IMR-90 (cell line): ENCODE results near the gene F12.

ENCODE experiments used
- CHD1 ChIP-seq: IDR thresholded peaks from 2 replicates; pipeline ENCODE4 v1.6.1; 2012; ENCODE audit warnings: low read depth, low read length, improper control_type of control experiment
- CTCF ChIP-seq: conservative IDR thresholded peaks from 2 replicates; pipeline ENCODE4 v1.5.1; 2012; ENCODE audit warnings: mild to moderate bottlenecking, low read depth, low read length, improper control_type of control experiment
- POLR2A ChIP-seq: IDR thresholded peaks from 2 replicates; pipeline ENCODE4 v1.6.1; 2012; ENCODE audit warnings: mild to moderate bottlenecking, low read depth, low read length
- RFX5 ChIP-seq: IDR thresholded peaks from 2 replicates; pipeline ENCODE4 v1.8.0; 2012; ENCODE audit warnings: low read depth, mild to moderate bottlenecking, low read length, moderate library complexity
- SMC3 ChIP-seq: fragments of 150-350 bp; IDR thresholded peaks from 2 replicates; pipeline ENCODE4 v1.6.1; 2016; ENCODE audit warnings: low read depth, mild to moderate bottlenecking, antibody characterized with exemption, low read length, moderate library complexity

GRCh38 chr5:177453852-177454396 lies 44.6 kb upstream of the F12 start:
- no peak for TF ChIP-seq CTCF
- no peak for TF ChIP-seq POLR2A
- no peak for TF ChIP-seq RFX5
- TF ChIP-seq SMC3: no peak
- no peak for TF ChIP-seq CHD1
